B cell (primary cell): Measurements from ENCODE around the gene SLC16A6. TPM values are rescaled to one million over a fixed set of nuclear protein-coding genes. Genes with fewer than 3 reads are reported as not detected.

Experiments used
- ATAC-seq: fragments of 200-7000 bp; cut with Tn5 transposase; one replicate; pipeline ENCODE4 v1.10.0; 2021; ENCODE audit warnings: low read depth, mild to moderate bottlenecking, moderate number of reproducible peaks, moderate library complexity
- CTCF ChIA-PET: fragments of 350-600 bp; sonication (Branson Sonifier 250); formaldehyde crosslinking; loops from one replicate; lab custom pipeline; 2021; ENCODE audit warnings: antibody characterized with exemption, inconsistent platforms; lab: Charles Lee
- POLR2A ChIA-PET: fragments of 350-600 bp; sonication (Branson Sonifier 250); formaldehyde crosslinking; loops from one replicate; lab custom pipeline; 2021; ENCODE audit warnings: antibody characterized with exemption; lab: Charles Lee
- DNase-seq: peaks from one replicate; pipeline ENCODE4 v3.0.0; 2013
- H2AFZ ChIP-seq: 2 replicates; pipeline ENCODE4 v1.6.1; 2012; ENCODE audit warnings: mild to moderate bottlenecking, low read depth, low read length; ENCODE audit not compliant: insufficient read depth, poor library complexity, severe bottlenecking
- H3K27ac ChIP-seq, 2 donors: 1 replicate in 1 of 2; 2 replicates in 1 of 2; pipeline ENCODE4 v1.5.1; 2012 to 2013; ENCODE audit warnings: low read length in 2 of 2, mild to moderate bottlenecking in 2 of 2, moderate library complexity in 1 of 2
- H3K27me3 ChIP-seq, 4 experiments: fragments of 200-600 bp in 1 of 4; sonication (generic) in 1 of 4; replicated peaks in 1 of 4; 1 replicate in 2 of 4; 2 replicates in 2 of 4; pipeline versions ENCODE4 v1.6.1 to v1.7.0; 2013 to 2016; ENCODE audit warnings: low read length in 3 of 4, mild to moderate bottlenecking in 2 of 4, mixed read lengths in 1 of 4, moderate library complexity in 1 of 4; ENCODE audit not compliant: insufficient read depth in 4 of 4, control insufficient read depth in 3 of 4; ENCODE audit errors: control extremely low read depth in 1 of 4
- H3K36me3 ChIP-seq, 2 experiments: replicated peaks in 1 of 2; 1 replicate in 1 of 2; 2 replicates in 1 of 2; pipeline versions ENCODE4 v1.6.1 to v1.7.1; 2013; ENCODE audit warnings: low read length in 1 of 2; ENCODE audit not compliant: insufficient read depth in 2 of 2, control insufficient read depth in 1 of 2; ENCODE audit errors: control extremely low read depth in 1 of 2, extremely low read depth in 1 of 2
- H3K4me1 ChIP-seq, 2 donors: fragments of 200-600 bp in 1 of 2; sonication (generic) in 1 of 2; 1 replicate in 1 of 2; 2 replicates in 1 of 2; pipeline versions ENCODE4 v1.5.1 to v1.6.1; 2013 to 2017; ENCODE audit warnings: low read length in 2 of 2; ENCODE audit not compliant: control insufficient read depth in 2 of 2, insufficient read depth in 2 of 2
- H3K4me2 ChIP-seq: replicated peaks from 2 replicates; pipeline ENCODE3; 2012; ENCODE audit warnings: mild to moderate bottlenecking, low read depth, low read length; ENCODE audit not compliant: poor library complexity, severe bottlenecking
- H3K4me3 ChIP-seq, 5 experiments: fragments of 200-600 bp in 1 of 5; sonication (generic) in 1 of 5; 1 replicate in 3 of 5; 2 replicates in 2 of 5; pipeline versions ENCODE4 v1.5.1 to v1.7.0; 2011 to 2016; ENCODE audit warnings: low read length in 4 of 5, mild to moderate bottlenecking in 4 of 5, low read depth in 2 of 5, control low read depth in 1 of 5, moderate library complexity in 1 of 5; ENCODE audit not compliant: insufficient read depth in 1 of 5; ENCODE audit errors: control extremely low read depth in 1 of 5, extremely low read depth in 1 of 5
- H3K79me2 ChIP-seq: fragments of 200-600 bp; sonication (generic); one replicate; pipeline ENCODE4 v1.6.0; 2016; ENCODE audit warnings: low read length; ENCODE audit not compliant: control insufficient read depth, insufficient read depth
- H3K9ac ChIP-seq: fragments of 200-600 bp; sonication (generic); 2 replicates; pipeline ENCODE4 v1.6.1; 2017; ENCODE audit warnings: mild to moderate bottlenecking, low read length, moderate library complexity
- H3K9me3 ChIP-seq, 3 donors: one replicate each; pipeline versions ENCODE4 v1.6.1 to v1.7.1; 2013; ENCODE audit warnings: low read length in 2 of 3; ENCODE audit not compliant: control insufficient read depth in 2 of 3, insufficient read depth in 1 of 3; ENCODE audit errors: control extremely low read depth in 1 of 3
- H4K20me1 ChIP-seq: 2 replicates; pipeline ENCODE4 v1.6.0; 2012; ENCODE audit warnings: mild to moderate bottlenecking, low read length; ENCODE audit not compliant: insufficient read depth, control insufficient read depth, poor library complexity, severe bottlenecking
- H3K27ac Mint-ChIP-seq: one replicate; pipeline ENCODE4 v1.8.0; 2021; ENCODE audit warnings: mixed read lengths
- H3K27me3 Mint-ChIP-seq: one replicate; pipeline ENCODE4 v1.8.0; 2021; ENCODE audit warnings: mixed read lengths
- H3K4me1 Mint-ChIP-seq: one replicate; pipeline ENCODE4 v1.8.0; 2021; ENCODE audit warnings: mixed read lengths
- H3K4me3 Mint-ChIP-seq: one replicate; pipeline ENCODE4 v1.8.0; 2021; ENCODE audit warnings: mixed read lengths
- H3K9me3 Mint-ChIP-seq: one replicate; pipeline ENCODE4 v1.8.0; 2022; ENCODE audit warnings: mixed read lengths; ENCODE audit not compliant: insufficient read depth
- CTCF ChIP-seq: fragments of 200-600 bp; IDR thresholded peaks from one replicate; pipeline ENCODE4 v1.8.0; 2022; ENCODE audit warnings: antibody characterized with exemption, mild to moderate bottlenecking
- EZH2 ChIP-seq: IDR thresholded peaks from 2 replicates; pipeline ENCODE4 v1.6.1; 2012; ENCODE audit warnings: borderline replicate concordance, low read depth, mild to moderate bottlenecking, moderate library complexity, low read length; ENCODE audit not compliant: insufficient read depth, poor library complexity, severe bottlenecking
- WGBS: methylation state at CpG from one replicate; pipeline ENCODE4 v1.1.5; 2013; ENCODE audit warnings: missing lambda C conversion rate; ENCODE audit not compliant: insufficient coverage; 5-methylcytosine and 5-hydroxymethylcytosine counted together
- intact Hi-C: fragments of 100-400 bp; cut with micrococcal nuclease; formaldehyde crosslinking; loops from one replicate; pipeline ENCODE4 v1.10.0; 2022
- polyA plus RNA-seq: library from polyadenylated mRNA; depleted of rRNA; stranded (reverse); fragments of >200 nt; gene quantifications from 2 replicates; pipeline ENCODE4 v1.2.3, GENCODE V29; 2012
- total RNA-seq, 2 donors: library from RNA; stranded (reverse); fragments of 120-200 nt in 1 of 2; gene quantifications; 1 replicate in 1 of 2; 2 replicates in 1 of 2; pipeline versions ENCODE4 v1.2.3 to v1.2.4, GENCODE V29; 2013 to 2022

SLC16A6 gene
- total and polyA plus RNA-seq, 2 donors (not counting 1 experiment from before 2014, with no cell fraction given) = 1.1 to 3.8 TPM

GRCh38 chr17:68329331-68329730, 38.4 kb upstream of the SLC16A6 start:
- DNase-seq (no peak), ATAC-seq (no peak)
- 92% methylated on average over 6 of the region's 7 CpGs for WGBS
- peaks cover 0 to 5% (median 0%) of the 10 kb centered on the region in 4 experiments for H3K27me3 ChIP-seq
- H3K9me3 ChIP-seq = peaks cover 1 to 46% (median 5%) of the 10 kb centered on the region in 3 donors
- H3K4me2 ChIP-seq = no peak overlapping the region
- Mint-ChIP-seq H3K9me3 (peaks cover 2% of the 10 kb centered on the region), H3K4me3 (no peak overlapping the region), H3K4me1 (no peaks in the 10 kb centered on the region), H3K27ac (no peak overlapping the region), H3K27me3 (peaks cover 3% of the 10 kb centered on the region)
- ChIA-PET CTCF (interaction anchor here (0.6 to 1.7 kb wide), 3 partner anchors 70 to 1758 kb away, joined by 3 to 4 read pairs (median 3); no protein-coding TSS in a partner anchor), POLR2A (no interaction called here)
- H2AFZ ChIP-seq = no peak overlapping the region
- H3K9ac ChIP-seq = no peak overlapping the region
- H3K36me3 ChIP-seq = no peaks in the 10 kb centered on the region
- intact Hi-C loops = no loop called here
- no peak overlapping the region for H3K27ac ChIP-seq
- H3K4me1 ChIP-seq = no peaks in the 10 kb centered on the region
- no peaks in the 10 kb centered on the region for H4K20me1 ChIP-seq
- H3K4me3 ChIP-seq = no peak overlapping the region
- no peaks in the 10 kb centered on the region for H3K79me2 ChIP-seq
- TF ChIP-seq CTCF (no peak), EZH2 (no peak)

- Histone ChIP-seq H3K4me1 (no peaks in the 10 kb centered on the region), H2AFZ (no peak overlapping the region), H3K9ac (no peak overlapping the region), H3K4me3 (no peak overlapping the region), H3K27me3 (peaks cover 0 to 5% (median 0%) of the 10 kb centered on the region in 4 experiments), H3K4me2 (no peak overlapping the region), H3K9me3 (peaks cover 1 to 39% (median 5%) of the 10 kb centered on the region in 3 donors), H4K20me1 (no peaks in the 10 kb centered on the region), H3K79me2 (no peaks in the 10 kb centered on the region), H3K36me3 (no peaks in the 10 kb centered on the region), H3K27ac (no peak overlapping the region)
- H3K4me3 Mint-ChIP-seq = no peak overlapping the region
- no peaks in the 10 kb centered on the region for H3K4me1 Mint-ChIP-seq
- peaks cover 3% of the 10 kb centered on the region for H3K27me3 Mint-ChIP-seq
- H3K9me3 Mint-ChIP-seq = peaks cover 2% of the 10 kb centered on the region
- ChIA-PET POLR2A (no interaction called here), CTCF (interaction anchor here (0.8 kb wide), 1 partner anchor 156 kb away, joined by 3 read pairs; no protein-coding TSS in a partner anchor)
- ATAC-seq (no peak), DNase-seq (no peak)
- no peak for TF ChIP-seq EZH2
- TF ChIP-seq CTCF = no peak
- no peak overlapping the region for H3K27ac Mint-ChIP-seq
- intact Hi-C loops = no loop called here
- WGBS = 78% methylated on average over 4 of the region's 4 CpGs
These were observed 37.7 kb upstream of the SLC16A6 start for GRCh38 chr17:68328676-68329075.
